Measurements from ENCODE around the gene CRABP1.
"Not testable (repeated sequence)": the region's sequence is repeated elsewhere in the genome, so short reads cannot be mapped to it uniquely, and the experiment has no call there.

Gene CRABP1

DNA sequence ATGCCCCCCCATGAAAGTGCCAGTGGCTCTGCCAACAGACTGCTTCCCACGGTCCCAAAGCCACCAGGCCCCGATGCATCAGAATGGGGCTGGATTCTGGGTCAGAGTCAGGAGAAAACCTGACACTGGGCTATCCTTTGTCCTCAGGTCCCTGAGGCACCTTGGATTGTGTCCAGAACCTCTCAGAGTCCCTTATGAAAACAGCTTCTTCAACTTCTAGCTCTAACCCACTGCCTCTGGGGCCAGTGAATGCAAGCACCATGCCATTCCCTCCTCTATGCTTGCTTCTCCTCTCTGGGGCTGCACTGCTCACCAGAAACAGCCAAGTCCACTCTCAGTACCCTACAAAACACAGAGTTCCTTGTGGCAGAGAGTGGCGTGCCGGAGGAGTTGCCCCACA is 9.9 kb downstream of the CRABP1 start:
- DNase-seq = no peak

- DNase-seq = no peak
Measured at GRCh38 chr15:78351539-78351938, 11.4 kb downstream of the CRABP1 start.

- no peak for DNase-seq
Measured at GRCh38 chr15:78353093-78353492, 12.9 kb downstream of the CRABP1 start.

DNA sequence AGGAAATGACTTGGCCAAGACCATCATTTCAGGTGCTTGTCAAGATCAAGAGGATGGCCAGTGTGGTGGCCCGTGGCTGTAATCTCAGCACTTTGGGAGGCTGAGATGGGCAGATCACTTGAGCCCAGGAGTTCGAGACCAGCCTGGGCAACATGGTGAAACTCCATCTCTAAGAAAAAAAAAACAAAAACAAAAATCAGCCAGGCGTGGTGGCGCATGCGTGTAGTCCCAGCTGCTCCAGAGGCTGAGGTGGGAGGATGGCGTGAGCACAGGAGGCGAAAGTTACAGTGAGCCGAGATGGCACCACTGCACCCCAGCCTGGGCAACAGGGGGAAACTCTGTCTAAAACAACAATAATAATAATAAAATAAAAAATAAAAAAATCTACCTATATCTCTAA is 15.0 kb downstream of the CRABP1 start:
- no peak for DNase-seq

- no peak for DNase-seq
Measured at GRCh38 chr15:78358102-78358870, 18.1 kb downstream of the CRABP1 start.

DNA sequence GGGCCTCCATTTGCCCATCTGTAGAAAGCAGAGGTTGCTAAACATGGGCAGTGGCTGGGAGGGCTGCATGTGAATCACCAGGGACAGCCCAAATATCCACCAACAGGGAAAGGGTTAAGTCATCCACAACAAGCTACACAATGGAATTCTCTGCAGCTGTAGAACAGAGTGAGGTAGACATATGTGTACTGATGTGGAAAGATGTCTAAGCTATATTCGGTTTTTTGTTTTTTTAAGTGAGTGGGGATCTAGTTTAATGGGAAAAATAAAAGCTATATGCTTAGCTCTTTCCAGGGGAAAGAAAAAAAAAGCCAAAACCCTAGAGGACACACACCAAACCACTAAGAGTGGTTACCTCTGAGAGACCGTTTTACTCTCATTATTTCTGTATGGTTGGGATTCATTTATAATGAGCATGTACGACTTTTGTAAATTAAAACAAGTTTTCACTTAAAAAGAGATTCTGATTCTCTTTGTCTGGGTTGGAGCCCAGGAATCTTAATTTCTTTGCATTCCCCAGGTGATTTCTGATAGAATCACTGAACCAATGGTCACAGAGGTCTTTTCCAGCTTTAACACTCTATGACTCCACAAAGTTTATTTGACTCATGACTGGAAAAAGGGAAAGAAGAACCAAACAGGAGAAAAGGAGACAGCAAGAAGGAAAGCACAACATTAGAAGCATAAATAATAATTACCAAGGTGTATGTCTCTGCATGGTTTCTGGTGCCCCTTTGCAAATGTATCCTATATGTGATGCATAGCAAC is 19.1 kb downstream of the CRABP1 start:
- no peak for DNase-seq

DNA sequence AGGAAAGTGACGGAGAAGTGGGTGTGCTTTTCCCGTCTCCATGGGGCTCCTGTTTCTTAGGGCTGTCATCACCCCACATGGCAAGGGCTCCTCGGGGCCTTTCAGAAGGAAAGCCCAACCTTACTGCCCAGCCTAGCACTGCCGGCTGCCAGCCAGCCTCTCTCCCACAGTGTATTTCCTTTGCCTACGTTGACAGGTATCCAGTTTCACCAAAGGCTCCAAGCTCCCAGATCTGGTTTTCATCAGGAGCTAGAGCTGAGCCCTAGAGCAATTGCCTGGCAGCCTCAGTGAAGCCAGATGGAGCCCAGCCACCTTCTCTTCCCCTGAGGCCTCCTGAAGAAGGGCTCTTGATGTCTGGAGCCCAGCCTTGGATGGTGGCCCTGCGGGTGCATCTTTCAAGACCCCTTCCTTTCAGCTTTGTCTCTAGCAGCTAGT is 20.2 kb downstream of the CRABP1 start:
- no peak for DNase-seq

DNA sequence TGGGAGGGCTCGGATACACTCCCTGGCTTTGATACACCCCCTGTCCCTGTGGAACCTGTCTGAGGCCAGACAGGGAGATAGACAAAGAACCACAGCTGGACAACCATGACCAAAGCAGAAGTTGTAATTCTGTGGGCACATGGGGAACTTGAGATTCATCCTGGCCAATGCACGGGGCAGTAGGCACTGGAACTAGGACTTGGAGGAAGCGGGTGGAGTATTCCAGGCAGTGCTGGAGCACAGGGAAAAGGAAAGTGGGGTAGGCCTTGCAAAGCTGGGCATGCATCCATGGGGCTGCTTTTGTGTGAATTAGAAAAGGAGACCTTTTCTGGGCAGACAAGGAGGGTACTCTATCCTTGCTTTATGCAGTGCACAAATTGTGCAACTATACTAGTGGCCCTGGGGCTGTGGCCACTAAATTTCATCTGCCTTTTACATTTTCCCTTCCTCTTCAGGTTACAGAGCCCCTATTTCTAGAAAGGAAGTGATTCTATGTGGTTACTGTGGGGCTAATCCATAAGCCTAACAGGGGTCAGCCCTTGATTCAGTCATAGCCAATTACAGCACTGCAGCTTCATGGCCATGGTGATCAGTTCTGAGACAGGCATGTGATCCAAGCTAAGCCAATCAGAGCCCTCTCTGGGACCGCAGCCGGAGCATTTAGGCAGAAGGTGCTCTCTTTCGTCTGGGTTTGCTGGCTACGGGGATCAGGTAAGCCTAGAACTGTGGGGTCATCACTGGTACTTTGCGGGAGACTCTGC is 21.0 kb downstream of the CRABP1 start:
- DNase-seq = no peak

DNA sequence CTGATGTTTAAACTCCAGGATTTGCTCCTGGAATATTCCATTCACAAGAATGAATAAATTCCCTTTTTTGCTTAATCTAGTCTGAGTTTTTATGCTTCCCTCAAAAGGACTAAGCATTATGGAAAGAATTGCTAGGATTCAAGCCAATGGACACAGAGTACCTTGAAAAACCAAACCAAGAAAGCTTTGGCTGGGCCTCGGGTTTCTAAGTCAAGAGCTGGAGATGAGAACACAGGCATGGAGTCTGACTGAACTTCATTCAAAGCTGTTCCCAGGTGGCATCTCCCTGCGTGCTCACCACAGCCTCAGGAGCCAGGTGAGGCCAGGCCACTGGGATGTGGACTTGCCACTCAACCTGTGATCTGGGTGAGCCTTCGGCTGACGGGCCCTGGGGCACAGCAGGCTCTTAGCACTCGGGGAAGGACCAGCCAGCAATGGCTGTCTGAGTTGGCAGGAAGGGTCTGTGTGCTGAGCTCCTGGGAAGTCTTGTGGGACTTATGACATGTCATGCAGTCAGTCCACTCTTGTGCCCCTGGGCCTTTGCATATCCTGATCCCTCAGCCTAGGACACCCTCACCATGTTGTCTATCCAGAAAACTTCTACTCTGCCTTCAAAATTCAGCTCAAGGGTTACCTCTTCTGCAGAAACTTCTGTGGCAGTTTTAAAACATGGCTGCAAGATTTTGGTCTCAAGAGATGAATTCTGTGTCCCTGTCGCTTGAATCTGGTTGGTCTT is 21.8 kb downstream of the CRABP1 start:
- DNase-seq = no peak

DNA sequence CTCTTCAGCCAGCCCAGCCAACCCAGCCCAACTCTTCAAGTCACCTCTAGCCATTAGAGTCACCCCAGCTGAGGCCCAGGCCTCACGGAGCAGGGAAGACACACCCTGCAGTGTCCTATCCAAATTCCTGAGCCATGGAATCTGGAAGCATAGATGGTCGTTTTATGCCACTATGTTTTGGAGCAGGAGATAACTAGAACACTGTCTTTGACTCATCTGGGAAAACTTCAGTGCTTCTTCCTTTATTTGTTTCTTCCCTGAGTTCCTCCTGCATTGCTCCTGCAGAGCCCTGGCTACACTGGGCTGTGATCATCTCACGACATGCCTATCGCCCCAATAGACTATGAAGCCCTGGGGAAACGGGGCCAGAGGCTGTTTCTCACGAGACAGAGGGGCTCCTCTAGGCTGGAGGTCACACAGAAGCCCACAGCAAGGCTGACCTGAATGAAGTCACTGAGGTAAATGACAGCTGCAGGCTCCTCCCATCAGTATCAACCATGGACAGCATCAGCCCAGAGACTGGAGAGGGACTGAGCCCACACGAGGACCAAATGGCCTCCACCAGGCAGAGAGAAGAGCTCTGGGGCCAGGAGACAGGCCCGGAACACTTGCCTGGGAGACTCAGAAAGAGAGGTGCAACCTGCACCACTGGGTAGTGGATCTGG is 22.7 kb downstream of the CRABP1 start:
- DNase-seq = no peak

GRCh38 chr15:78363381-78363734 is 23.2 kb downstream of the CRABP1 start:
- DNase-seq = no peak

DNA sequence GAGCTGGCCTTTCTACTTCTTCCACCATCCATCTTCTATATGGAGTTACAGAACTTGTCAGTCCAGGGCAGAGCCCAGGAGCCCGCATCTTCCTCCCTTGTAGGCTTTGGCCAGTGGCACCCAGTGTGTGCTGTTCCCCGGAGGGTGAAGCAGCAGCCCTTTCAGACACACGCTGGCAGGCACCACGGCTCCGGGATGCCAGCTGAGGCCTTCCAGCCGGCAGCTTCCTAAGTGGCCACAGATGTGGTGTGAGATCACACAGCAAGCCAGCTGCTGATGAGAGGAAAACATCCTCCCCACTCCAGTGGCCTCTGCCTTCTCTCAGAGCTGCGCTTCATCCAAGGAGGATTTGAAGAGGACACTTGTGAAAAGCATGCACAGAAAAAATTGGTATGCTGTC is 24.1 kb downstream of the CRABP1 start:
- DNase-seq = no peak

DNA sequence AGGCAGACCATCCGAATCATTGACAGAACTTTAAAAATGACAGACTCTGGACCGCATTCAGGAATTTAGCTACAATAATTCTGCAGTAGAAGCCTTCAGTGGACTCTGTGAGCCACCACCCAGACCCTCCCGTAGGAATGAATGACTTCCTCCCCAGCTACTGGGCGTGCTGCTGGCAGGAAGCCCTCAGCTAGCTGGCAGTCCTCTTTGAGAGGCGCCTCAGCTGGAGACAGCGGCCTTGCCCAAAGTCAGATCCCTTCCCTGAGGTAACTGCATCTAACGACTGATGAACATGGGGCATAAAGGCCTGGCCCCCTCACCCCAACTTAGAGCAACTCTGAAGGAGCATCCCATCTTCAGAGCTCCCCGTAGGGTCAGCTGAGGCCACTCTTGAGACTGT is 25.8 kb downstream of the CRABP1 start:
- no peak for DNase-seq

DNA sequence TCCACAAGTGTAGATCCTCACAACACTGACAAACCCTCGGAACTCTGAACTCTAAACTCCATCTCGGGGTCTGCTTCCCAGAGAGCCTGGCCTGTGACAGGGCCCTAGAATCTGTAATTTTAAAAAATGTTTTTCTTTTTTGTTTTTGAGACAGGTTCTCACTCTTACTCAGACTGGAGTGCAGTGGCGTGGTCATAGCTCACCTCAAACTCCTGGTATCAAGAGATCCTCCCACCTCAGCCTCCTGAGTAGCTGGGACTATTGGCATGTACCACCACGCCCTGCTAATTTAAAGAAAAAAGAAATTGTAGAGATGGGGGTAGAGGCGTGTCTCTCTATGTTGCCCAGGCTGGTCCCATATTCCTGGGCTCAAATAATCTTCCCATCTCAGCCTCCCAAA is 26.2 kb downstream of the CRABP1 start:
- DNase-seq = no peak

DNA sequence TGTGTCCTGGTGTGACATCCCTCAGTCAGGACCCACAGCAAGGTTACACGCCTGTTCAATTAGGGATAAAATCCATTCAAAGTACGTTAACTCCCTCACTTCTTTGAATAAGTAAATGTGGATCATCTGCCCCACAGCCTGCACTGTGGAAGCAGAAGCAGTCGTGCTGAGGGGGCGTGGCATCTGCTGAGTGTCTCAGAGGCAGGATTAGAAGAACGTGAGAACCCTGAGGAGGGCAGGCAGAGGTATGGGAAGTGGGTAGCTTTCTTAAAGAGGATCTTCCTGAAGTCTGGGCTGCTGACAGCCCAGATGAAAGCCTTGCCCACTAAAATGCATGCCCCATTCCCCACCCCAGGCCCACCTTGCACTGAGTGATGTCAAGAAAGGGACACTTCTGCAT is 28.5 kb downstream of the CRABP1 start:
- no peak for DNase-seq

DNA sequence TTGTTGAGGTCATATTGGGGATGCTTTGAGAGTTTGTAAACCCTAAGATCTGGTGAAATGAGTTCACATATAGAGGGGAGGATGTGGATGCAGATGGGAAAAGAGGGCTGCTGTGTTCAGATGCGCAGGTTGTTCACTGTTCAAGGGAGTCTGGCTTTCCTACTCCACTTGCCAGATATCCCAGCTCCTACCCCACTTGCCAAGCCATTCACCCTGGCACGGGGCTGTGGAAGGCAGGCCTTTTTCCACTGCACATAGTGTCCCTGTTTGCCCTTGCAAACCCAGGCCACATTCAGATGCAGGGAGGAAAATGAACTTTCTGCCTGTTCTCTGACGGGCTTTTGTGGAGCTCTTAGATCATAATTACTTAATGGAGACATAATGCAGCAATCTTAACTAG is 29.0 kb downstream of the CRABP1 start:
- no peak for DNase-seq

DNA sequence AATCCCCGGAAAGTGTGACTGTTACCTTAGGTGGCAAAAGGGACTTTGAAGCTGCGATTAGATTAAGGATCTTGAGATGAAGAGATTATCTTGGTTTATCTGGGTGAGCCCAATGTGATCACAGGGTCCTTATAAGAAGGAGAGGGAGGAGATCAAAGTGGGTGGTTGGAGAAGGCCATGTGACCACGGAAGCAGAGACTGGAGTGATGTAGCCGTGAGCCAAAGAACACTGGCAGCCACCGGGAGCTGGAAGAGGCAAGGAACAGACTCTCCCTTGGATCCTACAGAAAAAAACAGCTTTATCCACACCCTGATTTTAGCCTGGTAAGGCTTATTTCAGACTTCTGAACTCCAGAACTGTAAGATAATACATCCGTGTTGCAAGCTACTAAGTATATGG is 29.9 kb downstream of the CRABP1 start:
- DNase-seq = no peak

DNA sequence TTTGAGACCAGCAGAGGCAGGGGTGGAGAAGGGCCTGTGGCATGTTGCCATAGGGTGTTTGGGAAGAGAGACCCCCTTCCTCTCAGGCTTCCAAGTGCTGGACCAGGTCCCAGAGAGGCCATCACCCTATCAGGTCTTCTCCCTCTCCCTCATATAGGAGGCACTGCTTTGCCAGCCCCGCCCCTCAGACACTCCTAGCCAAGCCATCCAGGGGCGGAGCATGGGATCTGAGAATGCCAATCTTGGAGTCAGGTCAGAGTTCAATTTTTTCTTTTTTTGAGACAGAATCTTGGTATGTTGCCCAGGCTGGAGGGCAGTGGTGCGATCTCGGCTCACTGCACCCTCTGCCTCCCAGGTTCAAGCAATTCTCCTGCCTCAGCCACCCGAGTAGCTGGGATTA is 32.7 kb downstream of the CRABP1 start:
- DNase-seq = no peak

- DNase-seq = no peak
Measured at GRCh38 chr15:78374436-78375393, 34.6 kb downstream of the CRABP1 start.

DNA sequence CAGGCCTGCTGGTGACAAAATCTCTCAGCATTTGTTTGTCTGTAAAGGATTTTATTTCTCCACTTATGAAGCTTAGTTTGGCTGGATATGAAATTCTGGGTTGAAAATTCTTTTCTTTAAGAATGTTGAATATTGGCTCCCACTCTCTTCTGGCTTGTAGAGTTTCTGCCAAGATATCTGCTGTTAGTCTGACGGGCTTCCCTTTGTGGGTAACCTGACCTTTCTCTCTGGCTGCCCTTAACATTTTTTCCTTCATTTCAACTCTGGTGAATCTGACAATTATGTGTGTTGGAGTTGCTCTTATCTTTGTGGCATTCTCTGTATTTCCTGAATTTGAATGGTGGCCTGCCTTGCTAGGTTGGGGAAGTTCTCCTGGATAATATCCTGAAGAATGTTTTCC is 40.0 kb downstream of the CRABP1 start:
- DNase-seq = not testable (repeated sequence)
